Fibroblast of skin of left quadriceps (primary cell): ENCODE measurements around the gene SPATS2.
"Not testable (repeated sequence)": the region's sequence is repeated elsewhere in the genome, so short reads cannot be mapped to it uniquely, and the experiment has no call there.

Experiments used
- DNase-seq, 2 experiments: peaks; one replicate each; pipeline ENCODE4 v3.0.0-alpha.2; 2013; ENCODE audit warnings: low read depth in 2 of 2

The SPATS2 gene

GRCh38 chr12:49518914-49519573 lies 151.8 kb downstream of the SPATS2 start:
- no peak for DNase-seq

GRCh38 chr12:49519574-49519936 lies 152.3 kb downstream of the SPATS2 start:
- no peak for DNase-seq

GRCh38 chr12:49521389-49521788 lies 154.1 kb downstream of the SPATS2 start:
- DNase-seq: no peak

DNA sequence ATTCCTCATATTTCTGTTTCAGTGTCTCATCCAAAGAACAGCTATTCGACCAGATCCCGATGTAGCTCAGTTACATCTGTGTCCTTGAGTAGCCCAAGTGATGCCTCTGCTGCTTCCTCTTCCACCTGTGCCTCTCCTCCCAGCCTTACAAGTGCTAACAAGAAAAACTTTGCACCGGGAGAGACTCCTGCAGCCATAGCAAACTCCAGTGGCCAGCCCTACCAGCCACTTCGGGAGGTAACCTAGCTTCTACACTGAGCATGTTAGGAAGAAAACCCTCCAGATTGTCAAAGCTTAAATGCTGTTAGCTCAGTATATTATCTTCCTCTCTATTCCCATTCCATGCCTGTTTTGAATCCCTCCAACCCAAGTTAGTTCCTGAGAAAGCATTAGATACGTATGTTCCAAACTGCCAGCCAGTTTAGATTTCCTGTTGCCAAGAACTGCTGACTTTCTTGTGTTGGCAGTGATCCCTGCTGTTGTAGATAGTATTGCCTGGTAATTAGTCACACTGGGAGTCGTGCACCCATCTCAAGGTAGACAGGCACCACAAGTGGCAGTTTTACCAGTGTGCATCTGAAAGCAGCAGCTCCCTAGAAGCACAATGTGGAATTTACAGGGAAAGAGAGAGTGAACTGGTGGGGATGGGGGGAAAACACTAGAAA lies 157.5 kb downstream of the SPATS2 start:
- DNase-seq: no peak

- no peak for DNase-seq
Observed at GRCh38 chr12:49525942-49526341, 158.7 kb downstream of the SPATS2 start.

DNA sequence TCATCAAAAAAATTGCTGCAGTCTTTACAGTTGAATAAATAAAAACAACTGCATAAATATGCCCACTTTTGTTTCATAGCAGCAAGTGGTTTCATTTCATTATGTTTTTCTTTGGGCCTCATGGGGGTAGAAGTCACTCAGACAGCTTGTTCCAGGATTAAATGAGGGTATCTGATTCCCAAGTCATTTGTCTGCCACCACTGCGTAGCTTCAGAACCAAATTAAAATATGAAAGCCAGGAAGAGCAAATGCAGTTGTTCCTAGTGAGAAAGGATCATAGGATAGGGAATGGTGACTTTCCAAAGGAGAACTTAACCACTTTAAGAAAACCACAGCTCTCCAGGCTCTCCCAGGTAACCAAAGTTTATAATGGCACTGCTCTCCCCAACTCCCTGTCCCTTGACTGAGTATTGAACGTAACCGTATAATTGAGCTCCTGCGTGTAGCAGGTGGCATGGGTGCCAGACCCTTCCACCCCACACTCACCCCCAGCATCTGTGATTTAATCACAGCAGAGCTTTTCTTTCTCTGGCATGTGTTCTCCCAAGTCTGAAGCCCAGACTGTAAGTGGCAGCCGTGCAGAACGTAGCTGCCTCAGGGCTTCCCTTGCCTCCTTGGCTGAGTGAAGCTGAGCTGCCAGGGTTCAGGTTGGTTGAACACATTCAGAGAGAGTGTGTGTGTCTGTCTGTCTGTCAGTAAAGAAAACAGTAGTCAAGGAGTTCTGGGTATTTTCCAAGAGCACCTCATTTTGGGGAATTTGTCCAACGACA lies 160.3 kb downstream of the SPATS2 start:
- DNase-seq: no peak

GRCh38 chr12:49529414-49529813 lies 162.2 kb downstream of the SPATS2 start:
- no peak for DNase-seq

- DNase-seq: no peak
Observed at GRCh38 chr12:49531745-49532144, 164.5 kb downstream of the SPATS2 start.

DNA sequence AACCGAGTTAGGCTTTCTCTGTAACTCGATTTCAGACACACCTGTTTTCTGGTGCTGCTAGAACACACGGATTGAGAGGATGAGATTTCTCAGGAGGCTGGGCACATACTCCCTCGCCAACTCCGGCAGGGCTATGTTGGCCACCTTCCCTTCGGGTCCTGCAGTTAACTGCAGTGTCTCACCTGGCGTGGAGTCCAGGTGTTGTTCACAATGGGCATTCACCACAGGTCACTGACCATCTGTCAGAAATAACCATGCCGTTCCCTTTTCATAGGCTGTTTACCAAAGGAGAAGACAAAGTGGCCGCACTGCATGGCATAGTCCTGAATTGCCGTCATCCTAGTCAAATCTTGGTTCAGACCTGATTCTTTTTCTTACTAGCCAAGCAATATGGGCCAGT lies 166.1 kb downstream of the SPATS2 start:
- no peak for DNase-seq

DNA sequence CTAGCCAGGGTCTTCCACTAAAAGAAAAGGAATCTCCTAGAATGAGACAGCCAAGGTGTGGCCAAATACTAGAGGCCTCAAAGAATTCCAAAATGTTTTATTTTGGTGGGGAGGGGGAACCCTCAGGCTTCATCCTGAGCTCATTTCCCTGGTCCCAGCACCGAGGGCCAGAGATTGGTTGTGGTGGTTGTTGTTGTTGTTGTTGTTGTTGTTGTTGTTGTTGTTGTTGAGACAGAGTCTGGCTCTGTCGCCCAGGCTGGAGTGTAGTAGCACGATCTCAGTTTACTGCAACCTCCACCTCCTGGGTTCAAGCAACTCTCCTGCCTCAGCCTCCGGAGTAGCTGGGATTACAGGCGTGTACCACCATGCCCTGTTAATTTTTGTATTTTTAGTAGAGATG lies 166.9 kb downstream of the SPATS2 start:
- DNase-seq: not testable (repeated sequence)

GRCh38 chr12:49534731-49535278 lies 167.5 kb downstream of the SPATS2 start:
- DNase-seq: no peak

DNA sequence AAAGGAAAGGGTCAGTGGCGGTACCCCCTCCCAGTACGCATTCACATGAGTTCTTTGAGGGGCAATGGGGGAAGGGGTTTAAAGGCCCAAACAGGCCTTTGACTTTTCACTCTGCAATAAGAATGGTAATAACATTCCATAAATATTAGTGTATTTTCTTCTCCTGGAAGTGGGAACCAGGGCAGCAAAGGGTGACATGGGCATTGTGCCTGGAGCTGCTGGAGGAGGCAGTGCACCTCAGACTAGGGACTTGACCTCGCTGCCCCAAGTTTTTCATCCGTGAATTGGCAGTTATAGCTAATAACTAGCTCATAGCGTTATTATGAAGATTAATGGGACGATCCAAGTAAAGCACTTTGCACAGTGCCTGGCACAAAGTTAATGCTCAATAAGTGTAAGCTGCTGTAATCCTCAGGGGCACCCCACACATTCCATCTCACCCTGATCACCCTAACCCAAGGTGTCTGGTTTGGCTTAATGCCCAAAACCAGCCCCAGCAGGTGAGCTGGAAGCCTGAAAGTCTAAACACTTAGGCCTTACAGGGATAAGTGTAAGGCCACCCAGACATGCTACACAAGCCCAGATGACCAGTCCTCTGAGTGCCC lies 168.8 kb downstream of the SPATS2 start:
- DNase-seq: no peak

DNA sequence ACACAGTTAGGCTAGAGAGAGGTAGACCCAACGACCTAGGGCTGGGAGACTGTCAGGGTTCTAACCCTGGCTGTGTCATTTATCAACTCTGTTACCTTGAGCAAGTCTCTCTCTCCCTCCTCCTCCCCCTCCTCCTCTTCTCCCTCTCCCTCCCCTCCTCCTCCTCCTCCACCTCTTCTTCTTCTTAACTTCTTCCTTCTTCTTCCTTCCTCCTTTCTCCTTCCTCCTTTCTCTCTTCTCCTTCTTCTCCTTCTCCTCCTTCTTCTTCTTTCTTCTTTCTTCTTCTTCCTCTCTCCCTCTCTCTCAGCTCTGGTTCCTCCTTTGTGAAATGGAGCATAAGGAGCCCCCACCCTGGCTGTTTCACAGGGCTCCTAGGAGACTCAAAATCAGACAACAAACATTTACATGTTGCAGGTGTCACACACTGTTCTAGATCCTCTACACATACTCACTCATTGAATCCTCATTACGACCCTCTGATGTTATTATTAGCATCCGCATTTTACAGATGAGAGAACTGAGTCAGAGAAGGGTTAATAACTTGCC lies 169.3 kb downstream of the SPATS2 start:
- DNase-seq: no peak

DNA sequence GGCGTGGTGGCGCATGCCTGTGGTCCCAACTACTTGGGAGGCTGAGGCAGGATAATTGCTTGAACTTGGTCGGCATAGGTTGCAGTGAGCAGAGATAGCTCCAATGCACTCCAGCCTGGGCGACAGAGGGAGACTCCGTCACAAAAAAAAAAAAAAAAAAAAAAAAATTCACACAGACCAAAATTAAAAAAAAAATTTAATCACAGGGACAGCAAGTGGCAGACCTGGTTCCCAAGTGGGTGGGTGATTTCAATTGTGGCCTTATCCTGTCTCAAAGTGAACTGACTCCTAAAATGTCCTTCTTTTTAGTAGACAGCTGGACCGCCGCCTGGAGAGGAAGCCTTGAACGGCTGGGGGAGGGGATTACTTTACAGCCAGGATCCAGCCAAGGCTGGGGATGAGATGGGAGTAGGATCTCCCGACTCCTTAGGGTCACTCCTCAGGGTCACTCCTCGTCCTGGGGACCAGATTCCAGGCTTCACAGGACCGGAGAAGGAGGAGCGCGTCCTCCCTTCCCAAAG lies 170.0 kb downstream of the SPATS2 start:
- no peak for DNase-seq

DNA sequence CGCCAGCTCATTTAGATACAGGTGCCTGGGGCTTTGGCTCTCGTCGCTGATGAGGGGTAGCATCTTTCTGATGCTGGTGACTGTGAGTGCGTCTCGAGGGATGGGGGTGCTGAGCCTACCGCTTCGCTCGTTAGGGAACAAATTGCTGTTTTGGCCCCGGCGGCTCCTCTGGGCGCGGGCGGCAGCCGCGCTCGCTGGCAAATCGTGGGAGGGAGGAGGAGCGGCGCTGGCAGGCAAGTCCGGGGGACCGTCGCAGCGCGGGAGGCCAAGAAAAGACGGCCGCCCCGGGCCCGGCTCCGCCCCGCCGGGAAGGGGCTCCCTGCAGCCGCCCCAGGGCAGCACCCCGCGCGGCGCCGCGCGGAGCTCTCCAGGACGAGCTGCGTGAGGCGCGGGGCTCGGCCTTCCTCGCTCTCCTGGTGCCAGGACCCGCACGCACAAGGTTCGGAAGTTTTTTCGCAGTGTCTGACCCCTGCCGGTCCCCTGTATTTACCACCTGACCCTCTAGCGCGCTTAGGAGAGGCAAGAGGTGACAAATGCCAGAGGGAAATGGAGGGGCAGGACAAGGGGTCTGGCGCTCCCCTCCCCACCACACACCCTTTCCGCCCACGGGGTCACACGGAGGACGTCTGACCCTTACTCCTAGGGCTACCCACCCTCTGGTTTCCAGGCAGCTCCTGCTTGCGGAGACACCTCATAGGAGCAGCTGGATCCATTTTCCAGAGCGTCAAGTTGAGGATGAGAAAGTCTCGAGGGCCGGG lies 170.7 kb downstream of the SPATS2 start:
- DNase-seq: no peak

DNA sequence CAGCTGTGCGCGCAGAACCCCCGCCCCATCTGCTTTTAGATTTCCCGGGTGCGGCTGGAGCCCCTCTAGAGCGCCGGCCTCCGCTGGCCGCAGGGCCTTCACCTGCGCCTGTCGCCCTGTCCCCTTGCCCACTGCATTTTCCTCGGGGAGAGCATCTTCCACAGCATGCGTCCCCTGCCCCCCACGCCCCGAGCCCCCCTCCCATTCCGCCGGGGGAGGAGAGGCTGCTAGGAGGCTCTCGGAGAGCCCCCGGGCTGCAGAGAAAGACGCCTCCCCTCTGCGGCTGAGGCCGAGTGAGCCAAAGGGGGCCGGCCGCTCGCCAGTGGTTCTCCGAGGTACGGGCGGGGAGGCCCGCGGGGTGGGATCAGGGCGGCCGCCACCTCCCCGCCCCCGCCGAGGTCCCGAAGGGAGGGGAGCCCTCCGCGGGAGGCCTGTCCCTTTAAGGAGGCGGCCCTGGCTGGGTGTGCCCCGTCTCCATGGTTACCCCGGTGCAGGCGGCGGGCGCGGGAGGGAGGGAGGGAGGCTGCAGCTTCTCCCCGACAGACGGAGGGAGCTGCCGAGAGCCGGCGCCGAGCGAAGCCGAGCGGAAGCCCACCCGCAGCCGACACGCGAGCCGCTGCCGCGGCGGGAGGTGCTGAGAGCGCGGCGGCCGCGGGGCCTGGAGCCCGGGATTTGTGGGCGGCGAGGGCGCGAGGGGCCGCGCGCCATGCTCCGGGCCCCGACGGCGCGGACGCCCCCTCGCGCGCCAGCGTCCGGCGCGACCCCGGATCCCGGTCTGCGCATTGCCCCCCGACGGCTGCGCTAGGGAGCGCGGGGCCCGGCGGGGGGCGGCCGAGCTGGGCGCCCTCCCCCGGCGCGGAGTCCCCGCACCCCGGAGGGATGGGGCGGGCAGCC lies 171.5 kb downstream of the SPATS2 start, which contains the start of gene KCNH3:
TSS of gene KCNH3 (plus strand) at position 521 of the 894 bp plus-strand sequence. CDS start 387 bp downstream, outside the sequence.
- peak; percentile 17 to 20 for DNase-seq

GRCh38 chr12:49539406-49540228 lies 172.4 kb downstream of the SPATS2 start:
- no peak for DNase-seq

DNA sequence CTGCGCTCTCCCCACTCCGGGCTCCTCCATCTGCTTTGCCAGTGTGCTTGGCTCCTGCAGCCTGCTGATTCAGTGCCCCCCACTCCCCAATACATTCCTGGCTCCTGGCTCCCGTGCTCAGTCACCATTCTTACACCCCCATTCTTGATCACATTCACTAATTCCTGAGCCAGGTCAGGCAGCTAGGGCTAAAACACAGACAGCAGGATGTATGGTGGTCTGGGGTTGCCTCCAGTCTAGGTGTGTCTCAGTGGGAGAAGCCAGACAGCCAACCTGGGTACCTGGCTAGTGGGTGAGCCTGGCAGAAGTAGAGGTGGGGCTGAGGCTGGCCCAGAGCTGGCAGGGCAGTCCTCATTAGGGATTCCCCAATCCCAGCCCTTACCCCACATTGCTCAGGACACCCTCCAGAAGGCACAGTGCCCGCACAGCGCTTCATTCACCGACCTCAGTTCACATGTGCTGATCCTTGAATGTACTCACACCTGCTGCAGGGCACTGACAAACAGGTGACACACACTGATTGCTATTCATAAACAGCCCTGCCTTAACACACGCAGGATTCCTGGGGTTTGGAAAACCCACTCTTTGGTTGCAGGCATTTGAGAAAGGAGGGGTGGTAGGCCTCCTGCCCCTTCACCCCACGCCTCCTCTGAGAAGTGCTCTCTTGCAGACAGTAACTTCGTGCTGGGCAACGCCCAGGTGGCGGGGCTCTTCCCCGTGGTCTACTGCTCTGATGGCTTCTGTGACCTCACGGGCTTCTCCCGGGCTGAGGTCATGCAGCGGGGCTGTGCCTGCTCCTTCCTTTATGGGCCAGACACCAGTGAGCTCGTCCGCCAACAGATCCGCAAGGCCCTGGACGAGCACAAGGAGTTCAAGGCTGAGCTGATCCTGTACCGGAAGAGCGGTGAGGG lies 173.2 kb downstream of the SPATS2 start:
- no peak for DNase-seq
